H54 (cell line): ENCODE results near the gene GPR55.
"Not testable (repeated sequence)": the region's sequence is repeated elsewhere in the genome, so short reads cannot be mapped to it uniquely, and the experiment has no call there.

Experiments used
- DNase-seq: peaks from one replicate; pipeline ENCODE4 v3.0.0; 2011; ENCODE audit warnings: low spot score, mixed read lengths; ENCODE audit not compliant: insufficient read length
- FAIRE-seq: peaks from 3 replicates; lab custom pipeline; 2011; peaks lifted over from hg19 to GRCh38; lab: Jason Lieb, UNC
- POLR2A ChIP-seq: IDR thresholded peaks from 2 replicates; pipeline ENCODE4 v1.6.1; 2011; ENCODE audit warnings: low read depth, mild to moderate bottlenecking, low read length

The GPR55 gene

DNA sequence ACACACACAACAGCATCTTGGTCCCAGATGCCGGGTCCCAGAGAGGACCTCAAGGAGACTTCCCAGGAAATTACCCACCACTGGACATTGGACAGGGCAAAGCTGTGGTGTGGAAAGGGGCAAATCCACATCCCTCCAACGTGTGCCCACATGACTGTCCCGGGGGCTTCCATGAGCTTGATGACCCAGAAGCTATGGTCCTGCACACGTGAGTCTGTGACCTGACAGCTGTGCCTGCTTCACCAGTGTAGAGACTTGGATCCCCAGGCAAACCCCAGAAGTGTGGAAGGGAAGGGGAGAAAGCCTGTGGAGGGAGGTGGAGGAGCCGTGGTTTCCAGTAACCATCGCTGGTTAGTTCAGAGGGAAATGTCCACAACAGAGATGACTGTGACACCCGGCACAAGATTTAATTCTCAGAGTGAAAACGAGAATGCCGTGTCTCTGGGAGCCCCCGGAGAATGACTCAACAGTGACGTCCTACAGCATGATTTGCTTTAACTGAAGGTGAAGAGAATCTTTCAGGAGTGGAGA lies 19.1 kb upstream of the GPR55 start:
- no peak for TF ChIP-seq POLR2A
- DNase-seq (no peak), FAIRE-seq (no peak)

DNA sequence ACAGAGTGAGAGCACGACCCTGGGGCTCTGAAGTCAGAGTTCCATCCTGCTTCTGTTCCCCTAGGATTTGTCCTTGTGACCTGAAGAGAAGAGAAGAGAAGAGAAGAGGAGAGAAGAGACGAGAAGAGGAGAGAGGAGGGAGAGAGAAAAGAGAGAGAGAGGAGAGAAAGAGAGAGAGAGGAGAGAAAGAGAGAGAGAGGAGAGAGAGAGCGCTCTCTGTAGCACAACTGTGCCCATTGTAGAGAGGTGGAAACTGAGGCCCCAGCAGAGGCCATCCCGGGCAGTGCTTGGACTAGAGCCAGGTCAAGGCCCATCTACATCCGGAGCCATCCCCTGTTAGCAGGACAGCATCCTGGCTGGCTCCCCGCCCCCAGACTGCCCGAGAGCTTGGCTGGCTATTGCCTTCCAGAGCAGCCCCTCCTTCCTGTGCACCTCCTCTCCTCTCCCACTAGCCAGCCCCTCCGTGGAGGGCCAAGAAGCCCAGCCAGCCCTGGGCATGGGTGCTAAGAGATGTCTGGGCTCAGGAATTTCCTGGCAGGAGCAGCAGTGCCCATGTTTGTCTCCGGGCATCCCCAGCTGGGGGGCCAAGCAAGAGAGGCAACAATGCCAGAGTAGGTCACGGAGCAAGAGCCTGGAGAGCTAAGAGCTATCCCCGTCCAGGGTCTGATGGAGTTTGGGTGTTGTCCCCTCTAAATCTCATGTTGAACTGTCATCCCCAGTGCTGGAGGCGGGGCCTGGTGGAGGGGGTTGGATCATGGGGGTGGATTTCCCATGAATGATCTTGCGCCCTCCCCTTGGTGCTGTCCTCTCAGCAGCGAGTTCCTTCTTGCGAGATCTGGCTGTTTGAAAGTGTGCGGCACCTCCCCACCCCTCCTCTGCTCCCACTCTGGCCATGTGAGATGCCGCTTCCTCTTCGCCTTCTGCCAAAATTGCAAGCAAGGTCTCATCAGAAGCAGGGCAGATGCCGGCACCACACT lies 18.2 kb upstream of the GPR55 start:
- DNase-seq = no peak
- no peak for TF ChIP-seq POLR2A
- FAIRE-seq = no peak

DNA sequence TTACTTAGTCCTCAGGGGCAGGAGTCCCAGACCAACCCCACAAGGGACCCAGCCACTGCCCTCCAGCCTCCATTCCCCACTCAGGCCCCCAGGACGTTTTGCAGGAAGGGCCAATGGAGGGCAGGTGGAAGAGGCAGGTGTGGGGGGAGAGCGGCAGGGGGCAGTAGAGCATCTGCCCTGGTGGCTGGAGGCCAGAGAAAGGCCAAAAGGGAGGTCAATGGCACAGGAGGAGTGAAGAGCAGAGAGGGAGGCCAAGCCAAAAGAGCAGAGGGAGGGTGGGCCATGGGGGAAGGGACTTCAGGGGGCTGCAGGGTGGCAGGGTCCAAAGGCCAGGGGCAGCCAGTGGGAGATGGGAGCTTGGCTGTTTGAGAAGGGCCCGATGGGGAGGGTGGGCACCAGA lies 17.3 kb upstream of the GPR55 start:
- FAIRE-seq = no peak
- TF ChIP-seq POLR2A = no peak
- no peak for DNase-seq

DNA sequence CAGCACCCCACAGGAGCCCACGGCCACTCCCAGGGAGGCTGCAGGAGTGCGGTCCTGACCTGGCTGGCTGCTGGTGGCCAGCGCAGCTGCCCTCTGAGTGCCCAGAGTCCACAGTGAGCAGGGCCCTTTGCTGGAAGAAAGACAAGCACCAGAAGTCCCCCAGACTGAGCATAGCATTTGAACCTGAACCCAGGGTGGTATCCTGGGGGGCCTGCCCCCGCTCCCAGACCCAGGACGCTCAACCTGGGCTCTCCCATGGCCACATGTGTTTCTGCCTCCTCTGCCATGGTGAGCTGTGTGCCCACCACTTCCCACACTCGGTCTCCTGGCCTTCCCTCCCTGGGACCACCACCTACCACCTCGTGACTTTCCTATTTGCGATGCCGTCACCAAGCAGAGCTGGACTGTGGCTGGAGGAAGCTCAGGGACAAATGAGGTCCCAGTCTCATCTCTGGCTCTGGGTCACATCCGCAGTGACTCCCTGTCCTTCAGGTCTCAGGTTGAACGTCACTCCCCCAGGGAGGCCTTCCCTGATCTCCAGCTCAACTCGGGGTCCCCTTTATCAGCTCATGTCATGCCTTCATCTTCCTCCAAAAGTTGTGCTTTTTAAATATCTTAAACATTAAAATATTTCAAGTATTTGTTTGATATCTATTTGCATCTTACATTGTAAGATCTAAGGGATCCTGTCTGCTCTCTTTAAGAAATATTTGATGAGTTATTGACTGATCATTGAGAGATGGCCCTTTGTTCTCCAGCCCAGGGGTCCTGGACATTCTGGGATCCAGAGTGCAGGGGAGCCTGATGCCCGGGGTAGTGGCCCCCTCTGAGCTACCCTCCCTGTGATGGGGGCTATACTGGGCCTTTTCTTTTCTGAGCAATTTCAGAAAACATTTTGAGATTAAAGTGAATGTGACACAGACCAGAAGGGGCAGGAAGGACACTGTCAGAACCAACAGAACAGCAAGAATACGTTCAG lies 16.4 kb upstream of the GPR55 start:
- no peak for TF ChIP-seq POLR2A
- FAIRE-seq = no peak
- DNase-seq = no peak

DNA sequence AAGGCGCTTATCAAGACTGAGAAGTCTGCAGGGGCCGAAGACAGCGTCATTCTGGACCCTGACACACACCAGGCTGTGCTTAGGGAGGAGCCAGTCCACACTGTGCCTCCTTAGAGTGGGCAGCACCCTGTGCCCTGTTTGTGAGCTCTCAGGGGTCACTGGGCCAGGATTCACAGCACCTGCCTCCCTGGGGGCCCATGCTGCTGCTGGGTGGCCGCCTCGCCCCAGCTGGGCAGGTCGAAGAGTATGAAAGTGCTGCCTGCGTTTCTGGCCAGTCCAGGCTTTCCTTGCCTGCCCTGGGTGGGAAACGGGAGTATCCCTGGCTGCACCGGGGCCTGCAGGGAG lies 15.4 kb upstream of the GPR55 start:
- FAIRE-seq (no peak), DNase-seq (no peak)
- TF ChIP-seq POLR2A = no peak

DNA sequence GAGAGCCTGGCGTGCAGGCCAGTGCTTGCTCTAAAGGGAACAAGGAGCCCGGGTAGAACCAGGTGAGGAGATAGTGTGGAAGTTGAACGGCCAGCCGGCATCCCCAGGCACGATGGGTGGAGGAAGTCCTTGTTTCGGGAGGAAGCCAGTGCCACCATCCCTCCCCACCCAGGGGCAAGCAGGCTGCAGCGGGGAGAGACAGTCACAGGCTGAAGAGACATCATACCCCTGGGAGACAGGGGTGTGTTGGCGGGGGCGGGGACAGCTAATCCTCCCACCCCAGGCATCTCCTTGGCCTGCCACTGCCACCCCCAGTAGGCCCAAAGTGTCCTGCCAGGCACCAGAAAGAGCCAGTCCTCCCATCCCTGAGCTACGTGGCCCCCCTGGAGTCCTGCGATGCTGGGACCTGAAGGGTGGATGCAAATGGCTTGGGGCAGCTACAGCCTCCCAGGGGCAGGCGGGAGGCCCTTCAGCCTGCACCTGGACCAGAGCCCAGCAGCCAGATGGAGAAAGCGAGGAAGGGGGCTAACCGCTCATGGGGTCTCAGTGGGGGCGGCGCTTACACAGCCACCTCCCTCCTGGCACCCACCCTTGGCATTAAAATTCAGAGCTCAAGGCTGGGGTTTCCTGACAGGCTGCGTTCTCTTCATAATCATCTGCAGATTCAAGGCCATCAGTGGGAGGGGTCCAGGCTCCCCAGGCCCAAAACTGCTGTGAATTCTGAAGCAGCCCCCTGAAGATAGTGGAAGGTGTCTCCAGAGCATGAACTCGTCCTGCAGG lies 14.8 kb upstream of the GPR55 start:
- FAIRE-seq (no peak), DNase-seq (no peak)
- no peak for TF ChIP-seq POLR2A

DNA sequence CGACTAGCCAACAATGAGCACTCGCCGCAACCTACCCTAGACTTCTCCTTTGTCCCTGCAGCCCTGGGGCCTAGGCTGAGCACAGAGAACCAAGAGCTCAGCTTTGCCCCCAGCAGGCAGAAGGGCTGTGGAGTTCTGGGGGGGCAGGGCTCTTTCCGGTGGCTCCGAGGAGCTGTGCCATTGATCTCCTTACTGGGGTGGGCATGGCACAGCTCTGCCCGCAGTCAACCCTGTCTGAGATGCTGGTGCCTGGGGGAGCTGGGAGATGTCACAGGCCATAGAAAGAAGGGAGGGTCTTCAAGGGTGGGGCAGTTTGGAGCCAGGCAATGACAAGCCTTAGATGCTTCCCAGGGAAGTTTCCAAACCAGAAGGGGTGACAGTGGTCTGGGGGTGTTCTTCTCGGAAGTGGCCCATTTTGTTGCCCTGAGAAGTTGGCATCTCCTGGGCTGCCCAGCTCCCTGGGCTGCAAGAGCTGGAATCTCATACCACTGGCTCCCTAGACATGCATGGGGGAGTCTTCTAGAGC lies 14.1 kb upstream of the GPR55 start:
- FAIRE-seq = no peak
- no peak for DNase-seq
- no peak for TF ChIP-seq POLR2A

DNA sequence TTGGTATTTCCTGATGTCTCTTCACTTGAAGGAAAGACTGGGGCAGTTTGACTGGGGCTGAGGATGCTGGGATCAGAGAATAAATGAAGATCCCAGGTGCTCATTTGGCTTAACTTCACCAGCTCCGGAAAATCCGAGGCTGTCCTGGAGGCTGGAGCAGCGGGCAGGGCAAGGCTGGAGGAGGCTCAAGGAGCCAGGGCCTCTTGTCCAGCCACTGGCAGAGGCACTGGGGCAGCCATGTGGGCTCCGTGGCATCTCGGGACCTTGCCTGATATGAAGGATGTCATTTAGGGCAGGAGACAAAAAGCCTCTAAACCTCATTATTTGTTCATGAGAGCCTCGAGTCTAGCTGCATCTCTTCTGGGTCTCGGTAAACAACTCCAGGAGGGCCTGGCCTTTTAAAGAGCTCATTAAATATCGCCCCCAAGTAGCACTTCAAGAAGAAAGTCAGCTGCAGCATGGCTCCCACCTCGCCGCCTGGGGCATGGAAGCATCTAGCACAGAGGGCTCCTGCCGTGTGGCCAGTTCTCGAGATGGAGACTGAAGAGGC lies 13.5 kb upstream of the GPR55 start:
- no peak for DNase-seq
- no peak for TF ChIP-seq POLR2A
- FAIRE-seq = no peak

DNA sequence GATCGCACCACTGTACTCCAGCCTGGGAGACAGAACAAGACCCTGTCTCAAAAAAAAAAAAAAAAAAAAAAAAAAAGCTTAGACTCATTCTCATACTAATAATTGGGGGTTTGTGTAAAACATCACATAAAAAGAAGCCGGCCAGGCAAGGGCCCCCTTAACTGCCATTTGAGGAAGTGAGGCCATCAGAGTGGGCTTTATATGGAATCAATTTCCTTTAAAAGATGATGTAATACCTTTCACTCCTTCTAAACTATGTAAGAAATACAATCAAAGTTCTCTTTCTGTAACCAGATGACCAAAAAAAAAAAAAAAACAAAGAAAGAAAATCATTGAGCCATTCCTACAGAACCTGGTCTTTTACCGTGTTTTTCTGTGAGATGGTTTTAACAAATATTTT lies 13.1 kb upstream of the GPR55 start:
- FAIRE-seq (no peak), DNase-seq (no peak)
- no peak for TF ChIP-seq POLR2A

DNA sequence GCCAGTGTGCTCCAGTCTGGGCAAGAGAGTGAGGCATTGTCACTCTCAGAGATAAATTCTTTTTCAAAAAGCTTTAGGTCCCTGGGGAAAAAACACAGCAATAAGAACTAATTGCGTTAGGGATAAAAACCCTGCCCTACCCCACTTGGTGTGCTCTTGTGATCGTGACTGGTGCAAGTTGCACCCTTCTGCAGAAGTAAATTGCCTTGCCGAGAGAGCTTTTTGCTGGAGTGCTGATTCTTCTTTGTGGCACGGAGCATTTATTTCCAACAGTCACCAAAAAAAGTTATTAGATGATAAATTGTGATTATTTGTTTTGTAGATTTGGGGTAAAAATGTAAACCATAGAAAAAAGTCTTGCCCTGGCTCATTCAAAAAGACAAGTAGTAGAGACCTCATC lies 12.3 kb upstream of the GPR55 start:
- no peak for FAIRE-seq
- no peak for DNase-seq
- no peak for TF ChIP-seq POLR2A

DNA sequence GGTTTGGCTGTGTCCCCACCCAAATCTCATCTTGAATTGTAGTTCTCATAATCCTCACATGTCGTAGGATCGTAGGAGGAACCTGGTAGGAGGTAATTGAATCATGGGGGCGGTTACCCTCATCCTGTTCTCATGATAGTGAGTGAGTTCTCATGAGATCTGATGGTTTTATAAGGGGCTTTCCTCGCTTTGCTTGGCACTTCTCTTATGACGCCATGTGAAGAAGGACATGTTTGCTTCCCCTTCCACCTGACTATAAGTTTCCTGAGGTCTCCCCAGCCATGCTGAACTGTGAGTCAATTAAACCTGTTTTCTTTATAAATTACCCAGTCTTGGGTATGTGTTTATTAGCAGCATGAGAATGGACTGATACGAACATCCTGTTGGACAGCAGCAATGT lies 11.2 kb upstream of the GPR55 start:
- DNase-seq, FAIRE-seq: not testable (repeated sequence)

DNA sequence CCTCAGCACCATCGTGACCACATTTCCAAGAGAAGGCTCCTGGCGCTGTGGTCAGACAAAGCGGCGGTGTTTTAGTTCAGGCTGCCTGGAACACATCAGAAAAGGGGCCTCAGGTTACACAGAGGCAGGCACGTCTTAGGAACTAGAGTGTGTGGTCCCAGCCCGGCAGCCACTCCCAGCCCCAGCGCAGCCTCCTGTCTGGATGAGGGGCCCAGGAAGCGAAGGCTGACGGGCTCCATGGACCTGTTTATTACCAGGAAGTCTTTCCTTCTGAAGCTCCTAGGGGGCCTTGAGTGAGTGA lies 10.0 kb upstream of the GPR55 start:
- no peak for TF ChIP-seq POLR2A
- FAIRE-seq (no peak), DNase-seq (no peak)
